Activated CD4-positive, alpha-beta T cell treated with anti-CD3 and anti-CD28 coated beads, Interleukin-2, amount 10 ng/mL, durations not matched to agents 24 days and 14 days (primary cell): ENCODE results near the gene STAM2. TPM values are rescaled to one million over a fixed set of nuclear protein-coding genes. Genes with fewer than 3 reads are reported as not detected.
"Not testable (repeated sequence)": the region's sequence is repeated elsewhere in the genome, so short reads cannot be mapped to it uniquely, and the experiment has no call there.

Source experiments
- DNase-seq: peaks from one replicate; pipeline ENCODE4 v3.0.0; 2022
- H3K27ac Mint-ChIP-seq: one replicate; pipeline ENCODE4 v1.8.0; 2022; ENCODE audit warnings: mild to moderate bottlenecking, mixed read lengths
- H3K27me3 Mint-ChIP-seq: one replicate; pipeline ENCODE4 v1.8.0; 2022; ENCODE audit warnings: mixed read lengths
- H3K36me3 Mint-ChIP-seq: one replicate; pipeline ENCODE4 v1.8.0; 2022; ENCODE audit warnings: low read depth, mild to moderate bottlenecking, mixed read lengths
- H3K4me1 Mint-ChIP-seq: one replicate; pipeline ENCODE4 v1.8.0; 2021; ENCODE audit warnings: mixed read lengths
- H3K4me3 Mint-ChIP-seq: one replicate; pipeline ENCODE4 v1.8.0; 2022; ENCODE audit warnings: mild to moderate bottlenecking, moderate library complexity, mixed read lengths
- H3K9me3 Mint-ChIP-seq: one replicate; pipeline ENCODE4 v1.8.0; 2021; ENCODE audit warnings: mixed read lengths
- intact Hi-C: fragments of 100-400 bp; cut with micrococcal nuclease; formaldehyde crosslinking; loops from one replicate; pipeline ENCODE4 v1.15.1; 2023
- total RNA-seq: library from RNA; stranded (reverse); gene quantifications from 2 replicates; pipeline ENCODE4 v1.2.3, GENCODE V29; 2022

The STAM2 gene
- total RNA-seq, 1 donor from 2014 or later, result 22.2 TPM

GRCh38 chr2:152090726-152091125 lies 84.8 kb downstream of the STAM2 start:
- H3K27ac Mint-ChIP-seq, H3K9me3 Mint-ChIP-seq, DNase-seq, H3K4me1 Mint-ChIP-seq, H3K4me3 Mint-ChIP-seq, intact Hi-C loops, H3K36me3 Mint-ChIP-seq: not testable (repeated sequence)
- H3K27me3 Mint-ChIP-seq, result peaks cover 25% of the 10 kb centered on the region

GRCh38 chr2:152089238-152089637 lies 86.3 kb downstream of the STAM2 start:
- no peaks in the 10 kb centered on the region for H3K9me3 Mint-ChIP-seq
- DNase-seq, result no peak
- H3K4me3 Mint-ChIP-seq, result no peak overlapping the region
- H3K27me3 Mint-ChIP-seq, result peaks cover 18% of the 10 kb centered on the region
- intact Hi-C loops, result no loop called here
- no peaks in the 10 kb centered on the region for H3K36me3 Mint-ChIP-seq
- peaks cover 3% of the 10 kb centered on the region for H3K4me1 Mint-ChIP-seq
- no peak overlapping the region for H3K27ac Mint-ChIP-seq

- H3K27ac Mint-ChIP-seq, result no peak overlapping the region
- intact Hi-C loops, result no loop called here
- H3K4me3 Mint-ChIP-seq, result no peak overlapping the region
- DNase-seq, result no peak
- H3K27me3 Mint-ChIP-seq, result peaks cover 11% of the 10 kb centered on the region
- H3K9me3 Mint-ChIP-seq, result no peaks in the 10 kb centered on the region
- H3K36me3 Mint-ChIP-seq, result no peaks in the 10 kb centered on the region
- H3K4me1 Mint-ChIP-seq, result peaks cover 3% of the 10 kb centered on the region
Observed at GRCh38 chr2:152088006-152088405, 87.6 kb downstream of the STAM2 start.

- Mint-ChIP-seq H3K27ac (no peak overlapping the region), H3K4me1 (peaks cover 3% of the 10 kb centered on the region), H3K4me3 (no peak overlapping the region), H3K36me3 (no peaks in the 10 kb centered on the region), H3K9me3 (no peaks in the 10 kb centered on the region), H3K27me3 (peaks cover 10% of the 10 kb centered on the region)
- intact Hi-C loops, result no loop called here
- DNase-seq, result no peak
Observed at GRCh38 chr2:152086231-152086630, 89.3 kb downstream of the STAM2 start.

GRCh38 chr2:152084076-152084475 lies 91.5 kb downstream of the STAM2 start:
- Mint-ChIP-seq H3K27ac (no peak overlapping the region), H3K36me3 (no peaks in the 10 kb centered on the region), H3K4me3 (no peak overlapping the region), H3K9me3 (no peaks in the 10 kb centered on the region), H3K4me1 (peaks cover 2% of the 10 kb centered on the region), H3K27me3 (peaks cover 2% of the 10 kb centered on the region)
- no peak for DNase-seq
- intact Hi-C loops, result no loop called here

GRCh38 chr2:152083202-152083875 lies 92.2 kb downstream of the STAM2 start:
- no peak for DNase-seq
- no peak overlapping the region for H3K27ac Mint-ChIP-seq
- H3K4me3 Mint-ChIP-seq, result no peak overlapping the region
- no peaks in the 10 kb centered on the region for H3K36me3 Mint-ChIP-seq
- intact Hi-C loops, result no loop called here
- H3K27me3 Mint-ChIP-seq, result no peaks in the 10 kb centered on the region
- no peaks in the 10 kb centered on the region for H3K4me1 Mint-ChIP-seq
- H3K9me3 Mint-ChIP-seq, result no peaks in the 10 kb centered on the region

GRCh38 chr2:152078662-152079061 lies 96.9 kb downstream of the STAM2 start:
- H3K4me1 Mint-ChIP-seq, result no peaks in the 10 kb centered on the region

GRCh38 chr2:152078023-152078422 lies 97.5 kb downstream of the STAM2 start:
- intact Hi-C loops, result no loop called here
- H3K9me3 Mint-ChIP-seq, result no peaks in the 10 kb centered on the region
- H3K27me3 Mint-ChIP-seq, result no peaks in the 10 kb centered on the region
- H3K4me3 Mint-ChIP-seq, result no peak overlapping the region
- no peaks in the 10 kb centered on the region for H3K36me3 Mint-ChIP-seq
- DNase-seq, result no peak
- H3K4me1 Mint-ChIP-seq, result no peaks in the 10 kb centered on the region
- no peak overlapping the region for H3K27ac Mint-ChIP-seq

More at GRCh38 chr2:152078662-152079061, 96.9 kb downstream of the STAM2 start:
- H3K27ac Mint-ChIP-seq, result no peak overlapping the region
- DNase-seq, result no peak
- intact Hi-C loops, result no loop called here
- H3K36me3 Mint-ChIP-seq, result no peaks in the 10 kb centered on the region
- no peak overlapping the region for H3K4me3 Mint-ChIP-seq
- no peaks in the 10 kb centered on the region for H3K27me3 Mint-ChIP-seq
- no peaks in the 10 kb centered on the region for H3K9me3 Mint-ChIP-seq

- Mint-ChIP-seq H3K4me1 (no peaks in the 10 kb centered on the region), H3K27ac (no peak overlapping the region), H3K27me3 (no peaks in the 10 kb centered on the region), H3K36me3 (no peaks in the 10 kb centered on the region), H3K9me3 (no peaks in the 10 kb centered on the region), H3K4me3 (no peak overlapping the region)
- no peak for DNase-seq
- intact Hi-C loops, result no loop called here
Observed at GRCh38 chr2:152075461-152076050, 100.0 kb downstream of the STAM2 start.

GRCh38 chr2:152072011-152072410 lies 103.6 kb downstream of the STAM2 start:
- Mint-ChIP-seq H3K4me3 (no peak overlapping the region), H3K9me3 (no peaks in the 10 kb centered on the region), H3K27ac (no peak overlapping the region), H3K27me3 (no peaks in the 10 kb centered on the region), H3K4me1 (no peaks in the 10 kb centered on the region), H3K36me3 (no peaks in the 10 kb centered on the region)
- no peak for DNase-seq
- intact Hi-C loops, result no loop called here

GRCh38 chr2:152071518-152071917 lies 104.0 kb downstream of the STAM2 start:
- intact Hi-C loops, result no loop called here
- Mint-ChIP-seq H3K27ac (no peak overlapping the region), H3K9me3 (no peaks in the 10 kb centered on the region), H3K36me3 (no peaks in the 10 kb centered on the region), H3K4me1 (no peaks in the 10 kb centered on the region), H3K4me3 (no peak overlapping the region), H3K27me3 (no peaks in the 10 kb centered on the region)
- no peak for DNase-seq

- intact Hi-C loops, result no loop called here
- no peaks in the 10 kb centered on the region for H3K27me3 Mint-ChIP-seq
- DNase-seq, result no peak
Observed at GRCh38 chr2:152071092-152071491, 104.5 kb downstream of the STAM2 start.

GRCh38 chr2:152068226-152068625 lies 107.3 kb downstream of the STAM2 start:
- Mint-ChIP-seq H3K36me3 (no peaks in the 10 kb centered on the region), H3K9me3 (no peaks in the 10 kb centered on the region), H3K27ac (no peak overlapping the region), H3K4me3 (no peak overlapping the region), H3K27me3 (peaks cover 2% of the 10 kb centered on the region), H3K4me1 (no peaks in the 10 kb centered on the region)
- DNase-seq, result no peak
- intact Hi-C loops, result no loop called here

More at GRCh38 chr2:152071092-152071491, 104.5 kb downstream of the STAM2 start:
- Mint-ChIP-seq H3K4me1 (no peaks in the 10 kb centered on the region), H3K9me3 (no peaks in the 10 kb centered on the region), H3K27ac (no peak overlapping the region), H3K4me3 (no peak overlapping the region), H3K36me3 (no peaks in the 10 kb centered on the region)

GRCh38 chr2:152067823-152068222 lies 107.7 kb downstream of the STAM2 start:
- H3K4me3 Mint-ChIP-seq, result no peak overlapping the region
- H3K27me3 Mint-ChIP-seq, result peaks cover 2% of the 10 kb centered on the region
- H3K9me3 Mint-ChIP-seq, result no peaks in the 10 kb centered on the region
- no peak for DNase-seq
- no peaks in the 10 kb centered on the region for H3K4me1 Mint-ChIP-seq
- intact Hi-C loops, result no loop called here
- H3K36me3 Mint-ChIP-seq, result no peaks in the 10 kb centered on the region
- no peak overlapping the region for H3K27ac Mint-ChIP-seq
